Smooth muscle cell (in vitro differentiated cells): ENCODE results near the gene COA6. TPM values are rescaled to one million over a fixed set of nuclear protein-coding genes. Genes with fewer than 3 reads are reported as not detected.

Experiments
- polyA plus RNA-seq: library from polyadenylated mRNA; unstranded; fragments of >200 nt; fragmentation: Nextera tagmentation; extraction: Ambion mirVana; gene quantifications from 2 replicates; pipeline ENCODE4 v1.2.1, GENCODE V29; 2016
- total RNA-seq: library from RNA; depleted of rRNA; stranded (reverse); fragments of >200 nt; gene quantifications from 2 replicates; pipeline ENCODE4 v1.2.3, GENCODE V29; 2014

COA6 gene
- total and polyA plus RNA-seq, 2 experiments from 2014 or later = 43.5 to 56.3 TPM

Other genes starting within 250 kb of the COA6 start
- gene TARBP1, start 105.7 kb downstream of the COA6 start, total RNA-seq = 28.9 and 35.6 TPM in 2 replicates
- 6.1 and 7.8 TPM in 2 replicates for gene TARBP1, start 105.7 kb downstream of the COA6 start, polyA plus RNA-seq
- 89.5 and 101 TPM in 2 replicates for gene IRF2BP2, start 236.7 kb downstream of the COA6 start, total RNA-seq
- gene IRF2BP2, start 236.7 kb downstream of the COA6 start, polyA plus RNA-seq = 40.3 and 44.5 TPM in 2 replicates